ENCODE data around the gene SYNGR4.

DNA sequence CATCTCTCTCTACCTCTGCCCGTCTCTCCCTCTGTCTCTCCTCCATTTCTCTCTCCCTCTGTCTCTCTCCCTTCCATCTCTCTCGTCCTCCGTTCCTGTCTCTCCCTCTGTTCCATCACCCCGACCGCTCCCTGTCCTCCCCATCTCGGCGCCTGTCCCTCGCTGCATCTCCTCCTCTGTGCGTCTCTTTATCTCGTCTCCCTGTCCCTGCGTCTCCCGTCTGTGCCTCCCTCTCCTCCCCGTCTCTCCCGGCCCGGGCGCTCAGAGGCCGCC lies 33.9 kb downstream of the SYNGR4 start:
- TF ChIP-seq, protein P1, sequence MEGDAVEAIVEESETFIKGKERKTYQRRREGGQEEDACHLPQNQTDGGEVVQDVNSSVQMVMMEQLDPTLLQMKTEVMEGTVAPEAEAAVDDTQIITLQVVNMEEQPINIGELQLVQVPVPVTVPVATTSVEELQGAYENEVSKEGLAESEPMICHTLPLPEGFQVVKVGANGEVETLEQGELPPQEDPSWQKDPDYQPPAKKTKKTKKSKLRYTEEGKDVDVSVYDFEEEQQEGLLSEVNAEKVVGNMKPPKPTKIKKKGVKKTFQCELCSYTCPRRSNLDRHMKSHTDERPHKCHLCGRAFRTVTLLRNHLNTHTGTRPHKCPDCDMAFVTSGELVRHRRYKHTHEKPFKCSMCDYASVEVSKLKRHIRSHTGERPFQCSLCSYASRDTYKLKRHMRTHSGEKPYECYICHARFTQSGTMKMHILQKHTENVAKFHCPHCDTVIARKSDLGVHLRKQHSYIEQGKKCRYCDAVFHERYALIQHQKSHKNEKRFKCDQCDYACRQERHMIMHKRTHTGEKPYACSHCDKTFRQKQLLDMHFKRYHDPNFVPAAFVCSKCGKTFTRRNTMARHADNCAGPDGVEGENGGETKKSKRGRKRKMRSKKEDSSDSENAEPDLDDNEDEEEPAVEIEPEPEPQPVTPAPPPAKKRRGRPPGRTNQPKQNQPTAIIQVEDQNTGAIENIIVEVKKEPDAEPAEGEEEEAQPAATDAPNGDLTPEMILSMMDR (conservative IDR thresholded peaks at IDR 0.05; ENCODE audit: low read depth, low read length) = no peak
- no peak for TF ChIP-seq EZH2 (IDR thresholded peaks at IDR 0.05; ENCODE audit: borderline replicate concordance, low read depth, low read length, poor library complexity, severe bottlenecking)
